ENCODE results near the gene GTF3C6. TPM values are rescaled to one million over a fixed set of nuclear protein-coding genes. Genes with fewer than 3 reads are reported as not detected.
"Not testable (repeated sequence)": the region's sequence is repeated elsewhere in the genome, so short reads cannot be mapped to it uniquely, and the experiment has no call there.

GTF3C6 gene
- total and polyA plus RNA-seq, 2 experiments from 2014 or later, result 58.5 to 138 TPM

DNA sequence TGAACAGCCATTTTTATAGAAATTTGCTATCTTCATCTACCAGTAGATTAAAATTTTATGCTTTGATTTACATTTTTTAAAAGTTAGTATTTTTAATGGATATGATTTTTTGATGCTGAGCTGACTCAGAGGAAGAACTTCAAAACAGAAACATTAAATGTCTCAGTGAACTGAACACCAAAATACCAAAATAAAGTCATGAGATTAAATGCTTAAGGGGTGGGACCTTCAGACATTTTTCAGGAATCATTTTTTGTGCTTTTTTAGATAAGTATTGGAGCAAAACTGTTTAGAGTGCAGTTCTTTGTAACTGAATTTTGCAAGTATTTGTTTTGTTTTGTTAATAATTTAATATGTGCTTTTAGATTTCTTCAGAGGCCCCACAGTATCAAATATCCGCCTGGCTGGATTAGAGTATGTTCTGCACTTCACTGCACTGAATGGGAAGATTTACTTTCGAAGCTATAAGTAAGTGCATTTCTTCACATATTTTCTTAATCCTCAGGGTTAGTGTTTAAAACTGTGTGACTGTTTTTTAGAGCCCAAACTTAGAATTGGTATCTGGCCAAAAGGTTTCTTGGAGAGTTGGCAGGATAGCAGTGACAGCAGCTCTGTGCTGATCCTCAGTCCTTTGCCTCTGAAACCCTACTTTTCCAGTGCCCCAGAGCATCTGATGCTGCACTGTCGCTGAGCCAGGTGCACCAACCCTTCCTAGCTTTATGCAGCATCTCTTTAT is 57.1 kb downstream of the GTF3C6 start:
- Histone ChIP-seq H3K27ac (no peak overlapping the region), H3K36me3 (peaks cover 22% of the 10 kb centered on the region)

GRCh38 chr6:111017241-111017640 is 58.7 kb downstream of the GTF3C6 start:
- DNase-seq (ENCODE audit: low read depth in 1 of 2, low spot score in 1 of 2); H3K27ac ChIP-seq; H3K9me3 ChIP-seq (ENCODE audit: low read depth); H3K4me3 ChIP-seq; H3K4me1 ChIP-seq (ENCODE audit: low read depth); H3K27me3 ChIP-seq: not testable (repeated sequence)
- peaks cover 17% of the 10 kb centered on the region for H3K36me3 ChIP-seq

More for the DNA sequence above, 57.1 kb downstream of the GTF3C6 start:
- H3K27me3 ChIP-seq, result no peaks in the 10 kb centered on the region
- DNase-seq (ENCODE audit: low read depth in 1 of 2, low spot score in 1 of 2), result no peak
- no peaks in the 10 kb centered on the region for H3K9me3 ChIP-seq (ENCODE audit: low read depth)
- H3K4me3 ChIP-seq, result no peak overlapping the region
- no peaks in the 10 kb centered on the region for H3K4me1 ChIP-seq (ENCODE audit: low read depth)
- no peak for TF ChIP-seq CTCF (IDR thresholded peaks at IDR 0.05; ENCODE audit: low read depth, low read length)

Other genes with a start within 250 kb of the GTF3C6 start
- gene CDK19, start 143.2 kb upstream of the GTF3C6 start, total RNA-seq, result 7.5 and 11.1 TPM in 2 replicates
- 5.6 and 10.2 TPM in 2 replicates for gene CDK19, start 143.2 kb upstream of the GTF3C6 start, polyA plus RNA-seq
- 29.7 and 48.2 TPM in 2 replicates for gene AMD1, start 83.9 kb upstream of the GTF3C6 start, total RNA-seq
- 45.1 and 47.0 TPM in 2 replicates for gene AMD1, start 83.9 kb upstream of the GTF3C6 start, polyA plus RNA-seq
- 16.1 and 18.8 TPM in 2 replicates for gene RPF2, start 23.3 kb downstream of the GTF3C6 start, total RNA-seq
- 40.6 and 42.8 TPM in 2 replicates for gene RPF2, start 23.3 kb downstream of the GTF3C6 start, polyA plus RNA-seq
- 14.6 and 21.4 TPM in 2 replicates for gene SLC16A10, start 128.8 kb downstream of the GTF3C6 start, total RNA-seq
- 8.1 and 8.3 TPM in 2 replicates for gene SLC16A10, start 128.8 kb downstream of the GTF3C6 start, polyA plus RNA-seq